ENCODE results near the gene TMEM229B. TPM values are rescaled to one million over a fixed set of nuclear protein-coding genes. Genes with fewer than 3 reads are reported as not detected.

TMEM229B gene
- total RNA-seq = 3.3 and 3.7 TPM in 2 replicates

DNA sequence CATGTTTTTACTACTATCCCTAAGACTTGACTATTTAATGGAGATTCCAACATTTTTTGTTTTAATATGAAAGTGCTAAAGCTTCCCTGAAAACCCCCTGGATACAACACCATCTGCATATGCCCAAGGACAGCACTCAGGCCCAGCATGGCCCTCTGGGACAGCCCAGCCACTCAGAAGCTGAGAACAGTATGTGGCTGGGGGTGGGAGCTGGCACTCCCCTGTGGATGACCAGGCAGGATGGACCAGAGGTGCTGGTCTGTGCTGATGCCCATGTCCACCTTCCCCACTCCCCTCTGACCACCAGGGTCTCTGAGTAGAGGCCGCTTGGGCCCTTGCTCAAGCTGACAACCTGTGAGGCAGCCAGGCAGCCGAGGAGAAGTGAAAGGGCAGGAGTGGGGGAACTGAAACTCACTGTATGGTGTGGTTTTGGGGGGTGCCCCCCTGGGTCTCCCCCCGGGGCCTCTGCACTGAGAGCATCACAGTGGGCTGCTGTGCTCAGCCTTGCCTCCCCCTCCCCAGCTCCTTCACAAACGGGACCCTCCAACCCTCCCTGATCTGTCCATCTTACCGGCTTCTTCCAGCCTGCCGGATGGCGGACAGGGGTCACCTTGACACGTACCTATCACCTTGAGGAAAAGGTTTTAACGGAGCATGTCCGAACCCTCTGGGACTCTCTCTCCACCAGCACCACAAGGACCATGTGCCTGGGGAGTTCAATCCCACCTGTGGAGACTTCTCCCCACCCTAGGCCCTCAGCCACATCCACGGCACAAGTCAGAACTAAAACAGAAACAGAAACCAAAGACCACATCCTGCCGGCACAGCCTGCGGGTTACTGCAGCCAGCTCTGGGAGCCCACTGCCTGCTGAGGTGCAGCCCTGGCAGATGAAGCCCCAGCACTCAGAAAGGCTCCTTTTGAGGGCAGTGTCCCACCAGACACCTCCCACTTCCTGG lies at the start of gene TMEM229B:
TSS of gene TMEM229B (minus strand) at position 785 of the 957 bp plus-strand sequence. CDS start 14,798 bp downstream, outside the sequence.
- intact Hi-C loops (cut with micrococcal nuclease) = loop anchor here (1.0 to 2.0 kb wide), 11 partner anchors 27 to 981 kb away; partner anchors contain the start of genes ARG2, EIF2S1, PIGH and RDH11
- H3K4me1 Mint-ChIP-seq = peaks cover 85% of the 10 kb centered on the region
- peak within 1 kb of the TSS; percentile 99 for H3K27ac Mint-ChIP-seq
- no peak for TF ChIP-seq CTCF (IDR thresholded peaks at IDR 0.05)
- POLR2A ChIA-PET = interaction anchor here (0.6 to 2.2 kb wide), 12 partner anchors 9 to 329 kb away, joined by 3 to 15 read pairs (median 4); partner anchors contain the start of genes ATP6V1D, EIF2S1 and PIGH
- peaks cover 3% of the 10 kb centered on the region for H3K9me3 Mint-ChIP-seq
- CTCF ChIA-PET = interaction anchor here (1.6 to 4.1 kb wide), 5 partner anchors 26 to 129 kb away, joined by 4 to 21 read pairs (median 10); partner anchors contain the start of genes ATP6V1D and PIGH
- ATAC-seq (ENCODE audit: low read depth) (peak; percentile 85), DNase-seq (peak; percentile 84)
- peaks cover 16% of the 10 kb centered on the region for H3K36me3 Mint-ChIP-seq (ENCODE audit: low read depth)
- no peaks in the 10 kb centered on the region for H3K27me3 Mint-ChIP-seq
- H3K4me3 Mint-ChIP-seq = peak within 1 kb of the TSS; percentile 88

DNA sequence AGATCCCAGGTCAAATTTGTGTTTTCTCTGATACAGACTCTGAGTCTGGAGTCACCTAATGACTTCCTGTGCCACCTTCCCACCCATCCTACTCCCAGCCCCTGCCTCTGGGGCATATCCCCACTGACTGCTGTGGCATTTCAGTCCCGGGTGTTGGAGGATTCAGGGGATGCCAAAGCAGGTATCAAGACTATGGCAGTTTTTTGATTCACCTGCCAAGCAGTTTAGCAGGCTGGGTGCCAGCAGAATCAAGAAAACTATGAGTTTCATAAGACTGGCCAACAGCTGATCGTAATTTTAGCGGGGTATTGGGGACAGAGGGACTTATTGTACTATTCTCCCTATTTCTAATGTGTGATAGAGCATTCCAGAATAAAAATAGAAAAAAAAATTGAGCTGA lies 49.2 kb upstream of the TMEM229B start:
- H3K27me3 Mint-ChIP-seq = peaks cover 28% of the 10 kb centered on the region
- no peak overlapping the region for H3K4me3 Mint-ChIP-seq
- H3K4me1 Mint-ChIP-seq = peaks cover 9% of the 10 kb centered on the region
- no peak for TF ChIP-seq CTCF (IDR thresholded peaks at IDR 0.05)
- no peaks in the 10 kb centered on the region for H3K9me3 Mint-ChIP-seq
- no peak overlapping the region for H3K27ac Mint-ChIP-seq
- intact Hi-C loops (cut with micrococcal nuclease) = no loop called here
- no peak for ATAC-seq (ENCODE audit: low read depth)
- DNase-seq = no peak
- no peaks in the 10 kb centered on the region for H3K36me3 Mint-ChIP-seq (ENCODE audit: low read depth)
- ChIA-PET CTCF (interaction anchor here (1.0 to 1.2 kb wide), 3 partner anchors 11 to 110 kb away, joined by 3 read pairs; no protein-coding TSS in a partner anchor), POLR2A (no interaction called here)

- DNase-seq = no peak
- Mint-ChIP-seq H3K4me3 (no peak overlapping the region), H3K4me1 (peaks cover 5% of the 10 kb centered on the region), H3K27ac (no peak overlapping the region), H3K36me3 (ENCODE audit: low read depth) (no peaks in the 10 kb centered on the region), H3K9me3 (no peaks in the 10 kb centered on the region), H3K27me3 (peaks cover 22% of the 10 kb centered on the region)
- POLR2A ChIA-PET = no interaction called here
- CTCF ChIA-PET = interaction anchor here (2.4 kb wide), 1 partner anchor 35 kb away, joined by 6 read pairs; no protein-coding TSS in a partner anchor
- ATAC-seq (ENCODE audit: low read depth) = no peak
- intact Hi-C loops (cut with micrococcal nuclease) = no loop called here
- no peak for TF ChIP-seq CTCF (IDR thresholded peaks at IDR 0.05)
These were observed 47.6 kb upstream of the TMEM229B start for GRCh38 chr14:67536087-67536486.

- CTCF ChIA-PET = interaction anchor here (1.0 to 1.4 kb wide), 3 partner anchors 37 to 106 kb away, joined by 3 to 5 read pairs (median 4); no protein-coding TSS in a partner anchor
- H3K4me1 Mint-ChIP-seq = peaks cover 5% of the 10 kb centered on the region
- TF ChIP-seq CTCF (IDR thresholded peaks at IDR 0.05) = no peak
These were observed 45.2 kb upstream of the TMEM229B start for GRCh38 chr14:67533754-67534085.

More at GRCh38 chr14:67533754-67534085, 45.2 kb upstream of the TMEM229B start:
- peaks cover 30% of the 10 kb centered on the region for H3K27me3 Mint-ChIP-seq
- POLR2A ChIA-PET = interaction anchor here (1.3 kb wide), 1 partner anchor 19 kb away, joined by 4 read pairs; no protein-coding TSS in a partner anchor
- H3K4me3 Mint-ChIP-seq = peak overlapping the region; percentile 79
- ATAC-seq (ENCODE audit: low read depth) (no peak), DNase-seq (no peak)
- intact Hi-C loops (cut with micrococcal nuclease) = loop anchor here (1.0 kb wide), 1 partner anchor 106 kb away; no protein-coding TSS in a partner anchor
- no peaks in the 10 kb centered on the region for H3K36me3 Mint-ChIP-seq (ENCODE audit: low read depth)
- H3K27ac Mint-ChIP-seq = no peak overlapping the region
- no peaks in the 10 kb centered on the region for H3K9me3 Mint-ChIP-seq

Measured in activated B cell treated with CpG ODN at 0.5 μM for 24 hours (primary cell).